NB4 (cell line): ENCODE data around the gene CTAG1A.

Experiments used
- POLR2A ChIP-seq: IDR thresholded peaks from 2 replicates; pipeline ENCODE4 v1.6.1; 2011; ENCODE audit warnings: mild to moderate bottlenecking; ENCODE audit not compliant: insufficient read length; ENCODE audit errors: extremely low read depth
- TF ChIP-seq, protein P1 (sequence below): IDR thresholded peaks from one replicate; pipeline ENCODE4 v1.5.1; 2012; ENCODE audit warnings: low read depth, low read length
- TF ChIP-seq, protein P2 (sequence below): IDR thresholded peaks from 2 replicates; pipeline ENCODE4 v1.6.1; 2011; ENCODE audit warnings: low read depth, low read length

DNA sequence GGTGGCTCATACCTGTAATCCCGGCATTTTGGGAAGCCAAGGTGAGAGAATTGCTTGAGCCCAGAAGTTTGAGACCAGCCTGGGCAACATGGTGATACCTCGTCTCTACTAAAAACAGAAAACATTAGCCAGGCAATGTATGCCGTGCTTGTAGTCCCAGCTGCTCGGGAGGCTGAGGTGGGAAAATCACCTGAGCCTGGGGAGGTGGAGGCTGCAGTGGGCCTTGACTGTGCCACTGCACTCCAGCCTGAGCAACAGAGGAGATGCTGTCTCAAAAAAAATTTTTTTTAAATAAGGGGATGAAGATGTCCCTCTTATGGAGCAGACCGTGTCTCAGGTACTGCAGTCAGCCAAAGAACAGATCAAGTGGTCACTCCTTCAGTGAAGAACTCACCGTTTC is 20.6 kb downstream of the CTAG1A start:
- TF ChIP-seq, protein P1, sequence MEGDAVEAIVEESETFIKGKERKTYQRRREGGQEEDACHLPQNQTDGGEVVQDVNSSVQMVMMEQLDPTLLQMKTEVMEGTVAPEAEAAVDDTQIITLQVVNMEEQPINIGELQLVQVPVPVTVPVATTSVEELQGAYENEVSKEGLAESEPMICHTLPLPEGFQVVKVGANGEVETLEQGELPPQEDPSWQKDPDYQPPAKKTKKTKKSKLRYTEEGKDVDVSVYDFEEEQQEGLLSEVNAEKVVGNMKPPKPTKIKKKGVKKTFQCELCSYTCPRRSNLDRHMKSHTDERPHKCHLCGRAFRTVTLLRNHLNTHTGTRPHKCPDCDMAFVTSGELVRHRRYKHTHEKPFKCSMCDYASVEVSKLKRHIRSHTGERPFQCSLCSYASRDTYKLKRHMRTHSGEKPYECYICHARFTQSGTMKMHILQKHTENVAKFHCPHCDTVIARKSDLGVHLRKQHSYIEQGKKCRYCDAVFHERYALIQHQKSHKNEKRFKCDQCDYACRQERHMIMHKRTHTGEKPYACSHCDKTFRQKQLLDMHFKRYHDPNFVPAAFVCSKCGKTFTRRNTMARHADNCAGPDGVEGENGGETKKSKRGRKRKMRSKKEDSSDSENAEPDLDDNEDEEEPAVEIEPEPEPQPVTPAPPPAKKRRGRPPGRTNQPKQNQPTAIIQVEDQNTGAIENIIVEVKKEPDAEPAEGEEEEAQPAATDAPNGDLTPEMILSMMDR: no peak
- no peak for TF ChIP-seq POLR2A
- TF ChIP-seq, protein P2, sequence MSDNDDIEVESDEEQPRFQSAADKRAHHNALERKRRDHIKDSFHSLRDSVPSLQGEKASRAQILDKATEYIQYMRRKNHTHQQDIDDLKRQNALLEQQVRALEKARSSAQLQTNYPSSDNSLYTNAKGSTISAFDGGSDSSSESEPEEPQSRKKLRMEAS: no peak
